Superior temporal gyrus (tissue), 1 donor: Measurements from ENCODE around the gene SPRR1A.

Source experiments
- DNase-seq: peaks from one replicate; pipeline ENCODE4 v3.0.0-alpha.2; 2016; ENCODE audit errors: extremely low spot score

The SPRR1A gene, protein sequence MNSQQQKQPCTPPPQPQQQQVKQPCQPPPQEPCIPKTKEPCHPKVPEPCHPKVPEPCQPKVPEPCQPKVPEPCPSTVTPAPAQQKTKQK

DNA sequence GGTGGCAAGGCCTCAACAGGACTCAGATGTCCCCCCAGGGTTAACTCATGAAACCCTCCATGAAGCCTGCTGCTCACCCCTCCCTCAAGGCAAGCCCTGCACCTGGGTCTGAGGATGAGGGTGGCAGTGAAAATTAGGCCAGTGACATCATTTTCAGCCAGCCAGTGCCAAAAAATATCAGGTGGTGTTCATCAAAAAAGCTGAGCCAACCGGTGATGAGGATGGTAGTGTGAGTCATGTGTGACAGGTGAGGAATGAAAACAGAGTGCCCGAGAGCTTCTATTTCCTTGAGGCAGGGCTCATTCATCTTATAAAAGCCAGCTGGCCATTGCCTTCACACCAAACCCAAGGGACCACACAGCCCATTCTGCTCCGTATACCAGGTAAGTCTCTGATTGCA lies at the start of gene SPRR1A:
SPRR1A (plus strand) TSS at position 339 of the 400 bp plus-strand sequence. CDS start 1,150 bp downstream, outside the sequence.
- DNase-seq, result no peak

DNA sequence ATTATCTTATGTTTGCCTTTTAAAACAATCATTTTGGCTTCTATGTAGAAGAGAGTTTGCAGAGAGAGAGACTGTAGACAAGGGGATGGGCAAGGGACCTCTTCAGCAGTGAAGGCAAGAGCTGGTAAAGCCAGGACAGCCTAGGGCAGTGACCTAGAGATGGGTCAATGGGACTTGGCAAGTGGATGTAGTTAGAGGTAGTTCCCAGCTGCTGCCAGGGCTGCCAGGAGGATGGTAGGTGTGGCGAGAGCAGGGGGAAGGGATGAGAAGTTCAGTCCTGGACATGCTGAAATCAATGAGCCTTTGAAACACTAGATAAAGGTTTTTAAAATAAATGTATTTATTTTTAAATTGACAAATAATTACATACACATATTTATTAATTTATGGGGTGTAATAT lies 43.3 kb upstream of the SPRR1A start:
- DNase-seq, result no peak

DNA sequence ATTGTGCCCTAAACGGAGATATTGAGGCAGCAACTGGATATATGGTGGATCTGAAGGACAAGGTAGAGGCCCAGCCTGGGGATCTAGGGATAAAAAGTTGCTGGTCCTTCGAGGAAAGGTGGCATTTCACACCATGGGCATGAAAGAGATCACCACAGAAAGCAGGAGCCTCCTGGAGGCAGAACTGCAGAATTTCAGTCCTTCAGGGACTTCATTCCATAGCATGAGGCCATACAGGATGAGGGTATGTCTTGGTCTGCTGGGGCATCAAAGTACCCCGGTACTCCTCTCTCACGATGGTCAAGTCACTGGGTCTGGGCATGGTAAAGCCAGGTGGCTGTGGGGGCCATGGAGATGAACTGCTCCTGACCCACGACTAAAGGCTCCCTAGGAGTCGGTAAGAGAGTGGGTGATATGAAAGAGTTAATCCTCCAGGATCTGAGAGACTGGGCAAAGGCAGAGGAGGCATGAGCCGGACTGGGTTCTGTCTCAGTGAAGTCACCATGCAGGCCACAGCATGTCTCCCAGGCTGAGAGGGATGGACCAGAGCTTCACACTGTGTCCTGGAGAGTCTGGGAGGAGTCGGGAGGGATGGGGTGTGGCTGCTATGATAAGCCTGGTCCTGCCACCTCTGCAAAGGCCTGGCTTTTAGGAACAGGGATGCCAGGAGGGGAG lies 42.7 kb upstream of the SPRR1A start:
- DNase-seq, result no peak

DNA sequence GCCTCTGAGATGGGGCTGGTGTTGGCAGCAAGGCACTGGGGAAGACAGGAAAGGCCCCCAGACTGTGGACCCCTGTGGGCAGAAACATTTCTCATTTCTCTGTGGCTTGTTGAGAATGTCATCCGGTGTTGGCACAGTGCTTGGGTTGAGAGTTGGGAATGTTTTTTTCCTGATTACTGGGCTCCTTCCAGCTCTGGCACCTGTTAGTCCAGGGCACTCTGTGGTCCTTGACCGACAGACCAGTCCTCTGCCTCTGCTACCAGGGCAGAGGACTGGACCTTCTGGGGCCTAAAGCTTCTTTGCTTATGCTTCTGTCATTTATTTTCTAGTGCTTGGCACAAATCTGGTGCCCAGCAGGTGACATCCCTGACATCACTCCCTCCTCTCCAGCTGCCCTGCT lies 41.7 kb upstream of the SPRR1A start:
- no peak for DNase-seq

DNA sequence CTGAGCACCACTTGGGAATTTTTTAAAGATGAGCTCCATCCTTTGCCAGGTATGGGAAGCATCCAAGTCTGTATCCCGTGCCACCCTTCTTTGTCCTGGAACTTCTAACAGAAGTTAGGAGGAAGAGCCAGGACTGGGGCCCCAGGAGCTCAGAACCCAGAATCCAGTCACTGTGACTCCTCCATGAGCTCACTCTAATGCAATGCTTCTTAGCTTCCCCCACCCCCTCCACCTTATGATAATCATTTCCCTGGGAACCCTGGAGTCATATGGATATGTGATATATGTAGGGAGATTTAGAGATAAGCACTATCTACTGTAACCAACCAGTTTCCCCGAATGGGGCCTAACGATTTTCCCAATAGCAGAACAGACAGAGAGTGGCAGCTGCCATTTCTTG lies 37.6 kb upstream of the SPRR1A start:
- no peak for DNase-seq

DNA sequence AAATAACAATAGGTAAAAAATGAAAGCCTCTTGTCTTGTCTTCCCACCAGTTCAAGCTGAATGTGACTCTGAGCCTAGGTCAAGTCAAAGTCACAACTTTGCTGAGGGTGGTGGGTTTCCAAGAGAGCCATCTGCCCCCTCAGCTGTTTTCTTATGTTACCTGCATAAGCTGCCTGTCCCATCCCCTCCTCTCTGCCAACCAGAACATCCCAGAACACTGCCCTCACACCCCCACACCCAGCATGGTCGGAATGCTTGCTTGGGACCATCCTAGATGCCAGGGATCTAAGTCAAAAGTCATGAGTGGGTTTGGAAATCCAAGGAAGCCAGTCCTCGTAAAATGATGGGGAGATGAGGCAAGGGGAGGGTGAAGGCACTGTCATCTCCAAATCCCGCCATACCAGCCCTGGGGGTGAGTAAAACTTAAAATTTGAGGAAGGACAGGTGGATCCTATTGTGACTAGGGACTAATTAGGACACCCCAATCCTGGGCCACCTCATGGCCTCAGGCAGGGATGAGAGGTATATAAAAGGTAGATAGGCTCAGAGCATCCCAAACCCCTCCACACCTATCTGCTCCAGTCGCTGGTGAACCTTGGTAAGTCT lies 37.1 kb upstream of the SPRR1A start, which contains the start of gene SPRR5:
SPRR5 (plus strand) TSS at position 556 of the 606 bp plus-strand sequence. CDS start 1,349 bp downstream, outside the sequence.
- DNase-seq, result no peak

DNA sequence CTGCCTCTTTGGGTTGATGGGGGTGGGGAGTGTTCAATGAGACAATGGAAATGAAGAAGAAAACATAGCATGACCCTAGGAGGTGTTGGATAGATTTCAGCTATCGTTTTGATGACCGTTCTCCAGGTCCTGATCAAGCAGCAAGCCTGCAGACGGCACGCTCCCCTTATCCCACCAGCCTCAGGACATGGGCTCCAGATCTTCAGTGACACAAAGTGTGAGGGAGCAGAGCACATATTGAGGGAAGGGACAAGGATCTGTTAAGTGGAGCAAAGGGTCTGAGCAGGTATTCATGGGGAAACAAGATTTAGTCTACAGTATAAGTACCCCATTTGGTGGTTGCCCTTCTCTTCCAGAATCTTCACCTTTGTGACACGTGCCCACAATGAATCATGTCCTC lies 32.2 kb upstream of the SPRR1A start:
- DNase-seq, result no peak

DNA sequence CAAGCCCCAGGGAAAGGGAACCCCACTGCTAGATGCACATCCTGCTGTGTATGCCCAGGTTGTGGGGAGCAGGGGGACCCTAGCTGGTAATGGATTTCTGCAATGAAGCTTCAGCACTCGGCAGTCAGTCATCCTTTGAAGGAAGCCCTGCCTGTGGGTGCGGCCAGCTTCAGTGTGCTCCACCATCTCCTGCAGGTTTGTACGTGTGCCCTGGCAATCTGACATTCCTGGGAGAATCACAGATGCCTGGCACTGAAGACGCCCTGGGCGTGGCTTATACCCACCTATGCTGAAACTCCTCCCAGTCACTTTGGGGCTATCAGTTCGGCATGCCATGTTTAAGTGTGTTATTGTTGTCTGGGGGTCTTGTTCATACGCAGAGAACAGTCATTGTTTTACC lies 30.1 kb upstream of the SPRR1A start:
- no peak for DNase-seq

DNA sequence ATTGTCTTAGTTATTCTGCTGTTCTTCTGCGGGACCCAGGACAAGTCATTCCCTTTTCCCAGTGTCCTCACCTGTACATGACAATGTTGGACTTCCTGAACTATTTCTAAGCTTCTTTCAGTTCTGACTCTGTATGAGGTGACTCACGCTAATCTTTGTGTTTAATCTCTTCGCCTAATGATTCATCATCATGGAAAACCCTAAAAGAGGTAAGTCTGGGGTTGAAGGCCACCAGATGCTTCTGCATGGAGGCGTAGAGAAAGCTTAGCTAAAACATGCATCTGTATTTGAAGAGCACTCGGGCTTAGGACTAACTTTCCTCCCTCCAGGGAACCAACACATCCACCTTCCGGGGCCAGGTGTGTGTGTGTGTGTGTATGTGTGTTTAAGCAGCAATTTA lies 29.4 kb upstream of the SPRR1A start:
- no peak for DNase-seq

DNA sequence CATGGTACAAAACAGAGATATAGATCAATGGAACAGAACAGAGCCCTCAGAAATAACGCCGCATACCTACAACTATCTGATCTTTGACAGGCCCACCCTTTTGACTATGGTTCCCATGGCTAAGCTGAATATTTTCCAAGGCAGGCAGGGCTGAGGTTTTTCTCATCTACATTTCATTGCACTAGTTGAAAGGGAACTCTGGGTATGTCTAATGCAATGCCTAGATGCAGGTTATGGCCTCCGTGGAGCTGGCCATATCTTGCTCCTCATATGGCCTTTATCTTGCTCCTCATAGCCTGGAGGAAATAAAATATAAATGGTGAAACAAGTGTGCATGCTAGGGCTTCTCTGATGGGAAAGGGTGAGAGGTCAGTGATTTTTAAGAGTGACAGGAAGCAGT lies 26.3 kb upstream of the SPRR1A start:
- no peak for DNase-seq

DNA sequence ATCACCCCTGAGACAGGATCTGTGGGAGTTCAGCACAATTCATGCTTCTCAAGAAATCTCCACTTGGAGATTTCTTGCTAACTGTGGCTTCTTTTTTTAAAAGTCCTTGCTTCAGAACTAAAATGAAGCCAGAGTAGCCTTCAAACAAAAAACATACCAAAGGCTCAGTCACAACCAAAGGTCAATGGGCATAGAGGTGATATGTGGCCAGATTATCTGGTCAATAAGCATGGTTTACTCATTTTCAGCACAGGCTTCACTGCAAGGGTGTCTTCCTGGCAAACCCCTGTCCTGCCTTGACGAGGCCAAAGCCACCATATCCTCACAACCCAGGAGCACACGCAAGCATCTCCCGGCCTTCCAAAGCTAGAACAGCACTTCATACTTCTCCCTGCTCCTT lies 24.6 kb upstream of the SPRR1A start:
- no peak for DNase-seq

DNA sequence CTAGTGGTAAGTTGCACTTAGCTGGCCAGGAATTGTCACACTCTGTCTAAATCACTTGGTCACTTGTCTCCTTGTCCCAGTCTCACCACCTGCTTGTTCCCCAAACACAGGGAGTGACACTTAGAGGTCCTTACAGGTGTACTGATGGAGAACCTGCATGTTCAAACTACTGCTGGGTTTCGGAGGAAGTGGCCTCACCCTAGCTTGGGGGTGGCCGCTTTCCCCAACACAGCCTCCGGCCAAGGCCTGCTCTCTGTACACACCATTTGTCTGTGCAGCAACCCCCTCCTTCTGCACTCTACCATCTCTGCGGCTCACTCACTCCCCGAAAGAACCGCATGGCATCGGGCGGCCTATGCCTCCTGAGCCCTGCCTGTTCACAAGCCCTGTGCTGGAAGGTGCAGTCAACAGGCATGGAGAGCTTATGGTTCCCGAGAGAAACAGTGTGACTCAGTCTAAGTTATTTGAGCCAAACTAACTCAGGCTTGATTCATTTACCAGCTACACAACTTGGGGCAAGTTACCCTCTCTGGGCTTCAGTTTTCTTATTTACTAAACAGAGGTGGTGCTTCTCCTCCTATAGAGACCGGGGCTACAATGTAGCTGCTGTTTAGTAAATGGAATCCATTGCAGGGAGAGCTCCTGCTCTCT lies 24.0 kb upstream of the SPRR1A start:
- no peak for DNase-seq

DNA sequence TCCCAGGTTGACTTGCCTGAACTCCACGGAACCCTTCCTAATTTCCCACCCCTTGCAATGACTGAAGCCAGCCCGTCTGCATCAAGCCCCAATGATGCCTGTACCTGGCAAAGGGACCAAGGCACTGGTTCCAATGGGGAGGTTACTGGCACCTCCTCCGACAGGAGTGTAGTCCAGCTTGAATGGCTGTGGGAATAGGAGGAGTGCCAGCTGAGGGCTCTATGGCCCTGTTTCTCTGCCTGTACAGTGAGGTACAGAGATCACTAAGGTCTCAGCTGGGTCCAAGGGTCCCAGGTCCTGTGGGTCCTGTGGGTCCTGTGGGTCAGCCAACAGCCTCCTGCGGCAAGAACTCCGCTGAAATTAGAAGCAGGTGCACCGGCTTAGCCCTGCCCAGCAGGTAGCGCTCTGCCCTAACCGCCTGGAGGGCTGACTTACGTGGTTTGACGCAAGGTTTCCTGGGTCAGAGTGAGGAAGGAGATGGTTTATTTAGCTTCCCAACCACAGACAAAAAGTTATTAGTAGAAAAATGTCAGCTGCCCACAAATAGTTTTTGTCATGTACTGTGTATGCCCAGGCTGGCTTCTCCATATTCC lies 23.3 kb upstream of the SPRR1A start:
- DNase-seq, result no peak

DNA sequence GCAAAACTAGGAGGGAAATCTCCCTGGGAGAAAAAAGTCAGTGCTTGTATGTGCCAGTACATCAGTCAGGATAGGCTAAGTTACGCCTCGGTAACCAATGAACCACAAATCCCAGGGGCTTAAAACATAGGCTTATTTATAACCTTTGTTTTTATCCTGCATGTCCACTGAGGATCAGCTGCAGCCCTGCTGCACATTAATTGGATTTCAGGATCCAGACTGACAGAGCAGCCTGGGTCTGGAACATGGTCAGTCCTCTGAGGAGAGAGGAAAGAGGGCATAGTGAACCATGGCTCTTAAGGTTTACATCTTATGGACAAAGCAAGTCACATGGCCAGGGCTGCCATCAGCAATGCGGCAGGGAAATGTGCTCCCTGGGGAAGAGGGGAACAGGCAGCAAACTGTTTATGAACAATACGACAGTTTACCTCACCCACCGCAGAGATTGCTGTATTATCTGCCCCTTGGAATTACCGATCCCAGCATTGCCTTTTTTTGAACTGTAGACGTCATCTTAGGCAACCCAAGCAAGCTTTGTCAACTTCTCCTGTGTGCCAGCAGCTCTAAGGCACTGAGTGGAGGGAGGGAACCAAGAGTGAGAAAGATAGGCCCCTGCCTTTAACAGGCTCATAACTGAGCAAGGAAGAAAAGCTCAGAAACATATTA lies 22.5 kb upstream of the SPRR1A start:
- DNase-seq, result no peak

DNA sequence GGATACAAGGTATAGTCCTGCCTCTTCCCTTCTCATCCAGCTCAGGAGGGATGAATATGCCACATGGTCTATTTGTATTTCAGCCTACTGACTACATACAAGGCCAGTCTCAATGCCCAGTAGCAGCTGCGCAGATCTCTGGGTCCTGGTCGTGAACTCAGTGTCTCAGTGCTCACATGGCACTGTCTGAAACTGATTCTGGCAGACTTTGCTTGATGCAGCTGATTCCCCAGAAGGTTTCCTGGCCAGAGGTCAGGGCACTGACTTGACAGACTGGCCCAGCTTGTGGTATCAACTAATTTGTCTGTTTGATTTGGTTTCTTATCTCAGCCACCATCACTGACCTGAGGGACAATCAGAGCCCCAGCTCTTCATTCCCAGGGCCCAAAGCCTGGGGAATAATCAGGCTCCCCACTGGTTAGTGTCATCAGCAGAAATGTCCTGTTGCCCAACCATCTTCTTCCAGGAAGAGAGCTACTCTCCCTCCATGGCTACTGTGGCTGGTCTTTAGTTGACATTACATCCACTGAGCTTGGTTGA lies 20.9 kb upstream of the SPRR1A start:
- no peak for DNase-seq

DNA sequence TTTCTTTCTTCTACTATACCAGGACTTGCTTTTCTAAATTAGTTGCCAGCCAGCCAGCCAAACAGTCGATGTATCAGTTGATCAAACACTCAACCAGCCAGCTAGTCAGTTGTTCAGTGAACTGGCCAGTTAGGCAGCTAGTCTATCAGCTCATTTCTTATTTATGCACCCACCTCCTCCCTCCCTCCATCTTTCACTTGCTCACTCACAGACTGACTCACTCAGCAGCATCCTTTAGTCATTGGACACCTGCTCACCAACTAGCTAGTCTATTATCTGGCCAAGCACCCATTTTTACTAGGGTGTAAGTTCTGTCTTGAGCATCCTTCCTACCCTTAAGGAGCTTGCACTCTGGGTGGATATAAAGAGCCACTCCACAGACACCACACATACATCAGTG lies 19.3 kb upstream of the SPRR1A start:
- no peak for DNase-seq

DNA sequence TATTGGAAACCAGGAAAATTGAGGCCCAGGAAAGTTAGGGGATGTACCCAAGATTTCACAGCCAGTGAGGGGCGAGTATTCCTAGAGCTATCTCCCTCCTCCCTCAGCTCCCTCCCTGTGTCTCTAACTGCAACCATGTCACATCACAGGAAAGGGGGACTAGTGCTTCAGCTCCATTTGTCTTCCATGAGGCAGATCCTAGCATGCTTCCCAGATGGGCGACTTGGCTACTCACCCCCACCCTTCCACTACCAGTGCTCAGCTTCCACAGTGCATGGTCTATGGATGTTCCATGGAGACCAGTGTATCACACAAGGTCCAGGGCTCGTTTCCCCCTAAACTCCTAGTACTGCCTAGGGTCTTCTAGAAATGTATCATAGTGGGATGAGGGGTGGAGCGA lies 18.0 kb upstream of the SPRR1A start:
- no peak for DNase-seq

DNA sequence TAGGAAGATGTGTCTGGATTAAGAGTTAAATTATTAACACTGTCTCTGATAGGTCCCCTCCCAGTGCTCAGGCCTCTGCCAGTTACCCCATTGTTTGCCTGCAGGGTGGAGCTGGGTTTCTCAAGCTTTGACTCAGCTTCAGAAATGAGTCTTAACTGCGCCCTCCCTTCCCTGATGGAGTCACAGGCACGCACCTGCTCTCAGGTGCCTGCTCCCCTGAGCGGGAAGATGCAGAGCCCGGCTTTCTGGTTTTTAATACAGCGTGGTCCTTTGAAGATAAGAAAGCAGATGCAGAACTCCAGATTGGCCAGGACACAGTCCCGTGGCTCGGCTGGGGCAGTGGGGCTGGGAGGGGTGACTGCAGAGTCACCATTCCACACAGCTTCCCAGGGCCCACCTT lies 16.7 kb upstream of the SPRR1A start:
- DNase-seq, result no peak

DNA sequence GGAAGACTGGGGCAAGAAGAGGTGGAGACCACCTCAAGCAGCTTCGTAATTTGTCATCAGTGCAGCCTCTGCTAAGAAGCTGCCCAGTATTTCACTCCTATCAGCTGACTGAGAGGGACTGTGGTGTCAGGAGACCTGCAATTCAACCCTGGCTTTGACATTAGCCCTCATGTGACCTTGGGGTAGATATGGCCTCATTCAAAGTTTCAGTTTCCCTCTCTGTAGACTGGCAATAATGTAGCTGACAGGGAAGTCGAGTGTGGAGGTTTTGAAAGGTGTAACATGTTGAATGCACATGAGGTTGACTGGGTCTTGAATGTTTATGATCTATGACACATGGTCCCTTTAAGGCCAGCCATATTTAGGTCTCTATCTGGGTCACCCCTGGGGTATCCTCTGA lies 15.6 kb upstream of the SPRR1A start:
- DNase-seq, result no peak

DNA sequence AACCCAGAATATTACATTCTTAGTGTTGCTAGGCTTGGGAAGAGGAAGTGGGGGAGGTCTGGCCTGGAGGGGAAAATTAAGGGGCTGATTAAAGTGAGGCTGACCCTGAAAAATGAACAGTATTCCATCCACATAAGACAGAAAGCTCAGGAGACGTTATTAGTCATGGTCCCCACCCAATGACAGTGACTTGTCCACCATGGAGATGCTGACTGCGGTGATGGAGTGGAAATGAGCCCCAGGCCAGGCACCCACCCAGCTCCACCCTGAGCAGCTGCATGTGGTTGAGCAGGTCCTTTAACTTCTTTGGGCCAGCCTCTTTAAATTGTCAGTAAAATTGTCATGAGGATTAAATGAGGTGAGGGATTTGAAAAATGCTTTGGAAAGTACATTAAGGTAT lies 14.8 kb upstream of the SPRR1A start:
- DNase-seq, result no peak

DNA sequence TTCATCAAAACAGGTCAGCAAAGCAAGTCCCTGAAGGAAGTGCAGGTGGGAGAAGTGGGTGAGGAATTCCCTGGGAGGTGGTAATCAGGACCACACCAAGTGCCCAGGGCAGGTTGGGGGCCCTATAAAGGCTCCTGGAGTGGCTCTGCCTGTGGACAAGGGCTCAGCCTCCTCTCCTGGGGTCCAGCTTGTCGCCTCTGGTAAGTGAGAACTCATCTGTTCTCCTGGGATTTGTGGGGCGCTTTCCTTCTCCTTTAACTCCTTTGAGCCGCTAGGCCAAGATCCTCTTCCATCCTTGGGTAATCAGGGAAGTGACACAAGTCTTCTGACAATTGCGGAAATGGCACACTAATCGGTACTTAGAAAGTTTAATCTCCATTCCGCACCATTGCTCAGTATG lies 13.4 kb upstream of the SPRR1A start, which contains the start of gene SPRR4:
SPRR4 (plus strand) TSS at position 154 of the 400 bp plus-strand sequence. CDS start 1,243 bp downstream, outside the sequence.
- DNase-seq, result no peak
